Kasumi-1 (cell line): Measurements from ENCODE around the gene NR0B2.
A peak's percentile ranks its signal among the peaks of the same experiment; 100 is the strongest.
"Not testable (repeated sequence)": the region's sequence is repeated elsewhere in the genome, so short reads cannot be mapped to it uniquely, and the experiment has no call there.

Experiments
- DNase-seq, 2 experiments: peaks; one replicate each; lab custom pipeline; 2025; lab: John Stamatoyannopoulos, UW

NR0B2 gene

GRCh38 chr1:26913754-26914619 is at the start of gene NR0B2:
NR0B2 (minus strand) TSS chr1:26913975; CDS start chr1:26913940, 35 bp downstream.
- DNase-seq, result no peak

- DNase-seq, result peak; percentile 42 to 45
Observed at GRCh38 chr1:26961826-26962225, 48.1 kb upstream of the NR0B2 start.

- no peak for DNase-seq
Observed at GRCh38 chr1:26960625-26960966, 46.8 kb upstream of the NR0B2 start.

GRCh38 chr1:26959722-26960624 is 46.2 kb upstream of the NR0B2 start, which contains the start of gene KDF1:
KDF1 (minus strand) TSS chr1:26960468; CDS start chr1:26952380, 8,088 bp downstream.
- no peak for DNase-seq

GRCh38 chr1:26959270-26959669 is 45.5 kb upstream of the NR0B2 start:
- DNase-seq, result no peak

- DNase-seq, result no peak
Observed at GRCh38 chr1:26957306-26957705, 43.5 kb upstream of the NR0B2 start.

- DNase-seq, result no peak
Observed at GRCh38 chr1:26956321-26956720, 42.5 kb upstream of the NR0B2 start.

- DNase-seq, result no peak
Observed at GRCh38 chr1:26953374-26953773, 39.6 kb upstream of the NR0B2 start.

- DNase-seq, result no peak
Observed at GRCh38 chr1:26951821-26952497, 38.2 kb upstream of the NR0B2 start.

- DNase-seq, result no peak
Observed at GRCh38 chr1:26951216-26951615, 37.4 kb upstream of the NR0B2 start.

- no peak for DNase-seq
Observed at GRCh38 chr1:26950602-26951001, 36.8 kb upstream of the NR0B2 start.

GRCh38 chr1:26949926-26950319 is 36.1 kb upstream of the NR0B2 start:
- no peak for DNase-seq

GRCh38 chr1:26949266-26949925 is 35.6 kb upstream of the NR0B2 start:
- DNase-seq, result no peak

- DNase-seq, result not testable (repeated sequence)
Observed at GRCh38 chr1:26948725-26949057, 34.9 kb upstream of the NR0B2 start.

GRCh38 chr1:26946270-26946669 is 32.5 kb upstream of the NR0B2 start:
- DNase-seq, result no peak

GRCh38 chr1:26945728-26946127 is 32.0 kb upstream of the NR0B2 start:
- no peak for DNase-seq

- DNase-seq, result no peak
Observed at GRCh38 chr1:26945138-26945537, 31.4 kb upstream of the NR0B2 start.

GRCh38 chr1:26942656-26943055 is 28.9 kb upstream of the NR0B2 start:
- no peak for DNase-seq

- no peak for DNase-seq
Observed at GRCh38 chr1:26941311-26941710, 27.5 kb upstream of the NR0B2 start.

GRCh38 chr1:26938659-26939025 is 24.9 kb upstream of the NR0B2 start:
- no peak for DNase-seq

GRCh38 chr1:26938004-26938658 is 24.4 kb upstream of the NR0B2 start:
- DNase-seq, result no peak
